Fibroblast of peridontal ligament (primary cell): ENCODE data around the gene ABCA4.
A peak's percentile ranks its signal among the peaks of the same experiment; 100 is the strongest.

Experiments
- DNase-seq: peaks from one replicate; pipeline ENCODE4 v3.0.0-alpha.2; 2010; ENCODE audit errors: extremely low read depth

ABCA4 gene

DNA sequence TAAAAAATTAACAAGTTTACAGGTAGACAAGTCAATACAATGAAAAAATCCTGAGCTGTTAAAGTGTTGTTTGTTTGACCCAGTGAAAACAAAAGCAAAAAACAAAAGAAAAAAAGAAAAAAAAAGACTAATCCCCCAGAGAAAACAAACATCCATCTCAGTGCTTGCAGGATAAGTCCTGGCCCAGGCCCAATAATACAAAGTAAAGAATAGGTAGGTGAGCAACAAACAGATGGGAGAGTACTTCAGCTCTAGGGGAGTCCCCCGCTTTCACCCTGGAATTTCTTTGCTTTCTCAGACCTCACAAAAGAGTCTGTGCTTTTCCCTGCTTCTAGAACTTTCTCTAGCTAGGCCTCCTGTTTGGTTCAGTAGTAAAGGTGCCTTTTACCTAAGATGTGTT is 70.3 kb downstream of the ABCA4 start:
- no peak for DNase-seq

- no peak for DNase-seq
Measured at GRCh38 chr1:94050254-94050653, 70.7 kb downstream of the ABCA4 start.

DNA sequence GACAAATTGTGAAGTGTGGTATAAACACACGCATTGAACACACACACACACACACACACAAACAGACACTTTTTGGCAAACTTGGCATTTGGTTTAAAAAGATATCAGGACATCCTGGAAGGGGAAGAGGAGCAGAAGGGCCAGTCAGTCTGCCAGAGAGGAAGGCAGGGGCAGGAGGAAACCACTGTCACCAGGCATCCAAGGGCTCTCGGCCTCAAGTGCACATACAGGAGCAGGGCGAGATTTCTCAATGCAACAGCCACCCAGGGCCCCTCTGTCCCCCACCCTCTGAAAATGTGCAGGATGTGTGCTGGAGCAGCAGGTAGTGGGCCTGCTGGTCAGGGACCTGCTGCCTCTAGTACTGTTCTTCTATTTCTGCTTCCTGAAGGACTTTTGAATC is 71.2 kb downstream of the ABCA4 start:
- no peak for DNase-seq

- DNase-seq, result peak; percentile 75
Measured at GRCh38 chr1:94048413-94049164, 72.4 kb downstream of the ABCA4 start.

- DNase-seq, result no peak
Measured at GRCh38 chr1:94047949-94048348, 73.0 kb downstream of the ABCA4 start.

GRCh38 chr1:94045465-94046056 is 75.4 kb downstream of the ABCA4 start:
- DNase-seq, result peak; percentile 95

GRCh38 chr1:94044891-94045290 is 76.1 kb downstream of the ABCA4 start:
- DNase-seq, result no peak

GRCh38 chr1:94044290-94044790 is 76.6 kb downstream of the ABCA4 start:
- DNase-seq, result no peak

DNA sequence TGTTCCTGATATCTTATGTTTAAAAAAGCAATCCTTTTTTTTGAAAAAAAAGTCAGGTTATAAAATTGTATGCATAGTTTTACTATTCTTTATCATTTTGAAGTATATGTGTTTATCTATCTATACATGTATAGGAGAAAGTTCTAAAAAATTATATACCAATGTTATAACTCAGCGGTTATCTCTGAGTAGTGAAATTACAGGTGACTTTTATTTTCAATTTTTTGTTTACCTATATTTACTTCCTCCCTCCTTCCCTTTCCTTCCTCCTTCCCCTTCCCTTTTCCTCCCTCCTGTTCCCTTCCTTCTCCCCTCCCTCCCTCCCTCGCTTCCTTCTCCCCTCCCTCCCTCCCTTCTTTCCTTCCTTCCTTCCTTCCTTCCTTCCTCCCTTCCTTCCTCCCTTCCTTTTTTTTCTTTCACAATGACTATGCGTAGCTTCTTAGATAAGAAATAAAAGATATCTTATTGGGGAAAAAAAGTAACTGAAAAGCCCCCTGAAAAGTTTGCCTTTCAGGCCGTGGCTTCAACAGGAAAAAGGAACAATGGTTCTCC is 77.1 kb downstream of the ABCA4 start:
- no peak for DNase-seq

GRCh38 chr1:94042388-94042787 is 78.6 kb downstream of the ABCA4 start:
- DNase-seq, result no peak

DNA sequence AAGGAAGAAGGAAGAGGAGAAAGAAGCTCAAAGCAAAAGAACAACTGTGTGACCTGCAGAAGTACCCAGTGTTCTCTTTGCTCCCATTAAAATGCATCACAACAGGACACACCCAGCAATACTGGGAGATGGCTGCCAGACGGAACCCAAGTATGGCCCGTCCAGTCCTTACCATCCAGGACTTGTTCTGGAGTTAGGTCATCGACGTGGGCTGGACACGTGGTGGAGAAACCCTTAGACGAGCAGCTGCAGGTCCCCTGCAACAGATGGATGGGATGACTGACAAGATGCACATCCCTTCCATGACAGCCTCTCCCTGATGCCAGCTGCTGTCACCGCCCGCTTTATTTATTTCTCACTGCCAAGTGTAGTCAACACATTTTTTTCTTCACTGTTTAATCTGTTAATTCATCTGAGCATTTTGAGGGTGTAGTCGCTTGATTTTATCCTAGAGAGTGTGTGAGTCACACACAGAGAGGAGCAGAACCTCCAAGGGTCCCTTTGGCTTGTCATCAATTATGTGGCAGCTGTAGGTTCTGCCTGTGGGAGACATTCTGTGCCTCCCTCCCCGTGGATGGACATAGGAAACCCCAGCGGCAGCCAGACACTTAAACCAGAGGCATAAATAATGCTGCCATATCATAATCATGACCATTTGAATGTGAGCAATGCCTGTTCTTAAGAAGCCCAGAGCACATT is 80.9 kb downstream of the ABCA4 start:
- no peak for DNase-seq

- DNase-seq, result peak; percentile 67
Measured at GRCh38 chr1:94039514-94039870, 81.5 kb downstream of the ABCA4 start.

- peak; percentile 25 for DNase-seq
Measured at GRCh38 chr1:94038511-94038910, 82.4 kb downstream of the ABCA4 start.

GRCh38 chr1:94037392-94038229 is 83.3 kb downstream of the ABCA4 start:
- no peak for DNase-seq

DNA sequence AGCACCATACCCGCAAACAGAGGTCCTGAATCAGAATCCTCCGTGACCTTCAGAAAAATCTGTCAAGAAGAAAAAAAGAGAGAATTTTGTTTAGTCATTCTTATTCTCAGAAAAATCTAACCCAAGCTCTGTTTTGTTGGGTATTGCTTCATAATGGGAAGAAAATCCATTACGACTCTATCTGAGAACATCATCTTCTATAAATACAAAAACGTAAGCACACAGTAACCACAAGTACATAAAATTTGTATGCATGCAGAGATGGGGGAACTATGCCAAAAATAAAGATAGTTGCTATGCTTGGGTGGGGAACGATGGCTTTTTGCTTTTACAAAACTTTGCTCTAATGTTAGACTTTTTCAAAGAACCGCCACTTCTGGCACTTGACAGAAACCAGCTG is 84.2 kb downstream of the ABCA4 start:
- peak; percentile 71 for DNase-seq

DNA sequence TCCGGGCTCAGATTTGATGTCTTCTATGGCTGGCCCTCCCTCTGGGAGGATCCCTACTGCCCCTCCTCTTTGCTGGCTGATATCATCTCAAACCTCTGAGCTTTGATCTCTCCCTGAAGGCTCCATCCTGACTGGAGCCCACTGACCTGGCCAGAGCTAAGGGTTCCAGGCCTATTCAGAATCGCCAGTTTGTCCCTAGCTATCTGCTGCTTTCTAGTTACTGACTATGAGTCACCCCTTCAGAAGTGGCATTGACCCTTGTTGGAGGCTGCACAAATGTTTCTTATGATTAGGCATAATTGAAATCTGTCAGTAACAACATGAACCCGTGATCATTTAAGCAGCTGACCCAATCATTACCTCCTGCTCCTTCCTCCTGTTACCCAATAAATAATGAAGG is 87.1 kb downstream of the ABCA4 start:
- no peak for DNase-seq

- DNase-seq, result no peak
Measured at GRCh38 chr1:94032637-94033036, 88.3 kb downstream of the ABCA4 start.

DNA sequence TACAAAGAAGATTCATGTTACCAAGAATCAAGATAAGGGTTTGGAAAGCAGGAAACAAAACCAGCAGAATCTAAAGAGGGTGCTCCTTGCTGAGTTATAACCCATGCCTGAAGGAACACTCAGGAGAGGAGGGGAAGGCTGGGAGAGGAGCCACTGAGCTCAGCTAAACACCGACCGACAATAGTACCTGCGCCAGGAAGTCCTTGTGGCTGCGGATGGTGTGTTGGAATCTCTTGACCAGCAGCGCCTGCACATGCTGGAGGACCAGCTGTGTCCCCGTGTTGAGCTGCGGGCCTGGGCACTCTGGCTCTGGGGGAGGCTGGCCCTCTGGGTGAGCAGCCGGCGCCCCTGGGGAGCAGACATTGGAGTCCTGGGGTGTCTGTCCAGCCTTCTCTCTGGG is 89.4 kb downstream of the ABCA4 start:
- no peak for DNase-seq

DNA sequence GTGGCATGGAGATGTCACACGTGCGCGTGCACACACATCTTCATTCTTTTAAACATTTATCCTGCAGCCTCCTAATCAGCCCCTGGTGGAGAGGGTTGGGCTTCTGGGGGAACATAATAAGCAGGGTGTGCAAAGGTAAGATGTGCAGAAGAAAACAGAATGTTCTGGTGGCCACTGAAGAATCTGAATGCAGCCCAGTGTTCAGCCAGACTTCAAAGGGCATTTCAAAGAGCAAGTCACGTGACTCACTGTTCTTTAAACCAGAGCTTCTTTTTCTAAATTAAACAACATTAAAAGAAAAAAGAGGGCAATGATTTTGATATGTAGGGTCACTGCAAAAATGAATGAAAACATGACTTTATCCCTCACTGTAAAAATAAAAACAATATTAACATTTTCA is 89.8 kb downstream of the ABCA4 start:
- no peak for DNase-seq

GRCh38 chr1:94029130-94029993 is 91.6 kb downstream of the ABCA4 start:
- no peak for DNase-seq
